Stimulated activated CD8-positive, alpha-beta memory T cell treated with anti-CD3 and anti-CD28 coated beads, Interleukin-15, amount 100 ng/mL, for 48 hours (primary cell): ENCODE data around the gene GOLGA8M.
"Not testable (repeated sequence)": the region's sequence is repeated elsewhere in the genome, so short reads cannot be mapped to it uniquely, and the experiment has no call there.

Experiments
- DNase-seq, 2 donors: peaks; one replicate each; pipeline ENCODE4 v3.0.0-alpha.2; 2020; ENCODE audit warnings: low read depth in 2 of 2

The GOLGA8M gene

DNA sequence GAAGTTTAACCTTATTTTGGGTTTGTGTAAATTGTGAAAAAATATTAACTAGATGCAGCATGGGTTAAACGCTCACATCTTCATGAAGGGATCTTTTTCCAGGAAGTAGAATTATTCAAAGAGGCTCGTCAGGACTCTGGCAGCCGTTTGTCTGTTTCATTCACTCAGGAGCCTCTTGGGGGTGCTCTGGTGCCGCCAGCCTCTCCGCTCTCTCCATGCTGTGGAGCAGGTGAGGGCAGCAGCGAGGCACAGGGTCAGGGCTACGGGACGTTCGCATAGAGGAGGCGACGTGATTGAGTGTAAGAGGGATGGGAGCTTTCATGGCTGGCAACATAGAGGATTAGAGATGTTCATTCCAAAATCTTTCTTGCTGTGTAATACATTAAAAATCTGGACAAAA, 48.5 kb downstream of the GOLGA8M start:
- not testable (repeated sequence) for DNase-seq

DNA sequence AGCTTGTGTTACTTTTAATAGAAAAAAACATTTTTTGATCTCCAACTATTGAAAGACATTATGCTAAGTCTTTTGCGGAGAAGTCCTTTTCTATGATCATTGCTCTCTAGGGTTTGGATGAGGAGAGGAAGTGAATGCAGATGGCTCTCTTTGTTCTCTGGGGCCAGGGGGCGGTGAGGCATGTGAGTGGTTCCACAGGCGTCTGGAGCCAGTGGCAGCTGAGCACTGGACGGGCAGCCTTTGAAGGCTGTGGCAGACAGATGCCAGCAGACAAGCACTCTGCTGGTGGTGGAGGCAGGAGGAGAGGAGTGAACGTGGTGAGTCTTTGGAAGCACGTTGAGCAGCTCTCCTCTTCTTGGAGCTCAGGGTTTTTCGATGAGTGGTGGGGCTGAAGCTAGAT, 51.5 kb downstream of the GOLGA8M start:
- DNase-seq = not testable (repeated sequence)

DNA sequence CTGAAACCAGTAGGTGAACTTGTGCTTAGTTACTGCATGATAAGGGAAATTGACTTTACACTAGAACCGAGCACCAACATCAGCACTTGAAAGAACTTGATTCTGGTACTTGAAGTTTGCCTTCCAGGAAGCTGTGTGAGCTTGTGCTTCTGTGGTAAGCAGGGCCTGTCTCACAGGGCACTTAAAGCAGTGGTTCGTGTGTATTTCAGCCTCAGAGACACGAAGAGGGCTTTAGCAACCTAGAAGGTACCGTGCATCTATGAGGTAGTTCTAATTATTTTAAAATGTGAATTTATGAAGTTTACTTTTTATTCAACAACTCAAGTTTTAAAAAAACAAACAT, 56.2 kb downstream of the GOLGA8M start:
- DNase-seq = not testable (repeated sequence)

DNA sequence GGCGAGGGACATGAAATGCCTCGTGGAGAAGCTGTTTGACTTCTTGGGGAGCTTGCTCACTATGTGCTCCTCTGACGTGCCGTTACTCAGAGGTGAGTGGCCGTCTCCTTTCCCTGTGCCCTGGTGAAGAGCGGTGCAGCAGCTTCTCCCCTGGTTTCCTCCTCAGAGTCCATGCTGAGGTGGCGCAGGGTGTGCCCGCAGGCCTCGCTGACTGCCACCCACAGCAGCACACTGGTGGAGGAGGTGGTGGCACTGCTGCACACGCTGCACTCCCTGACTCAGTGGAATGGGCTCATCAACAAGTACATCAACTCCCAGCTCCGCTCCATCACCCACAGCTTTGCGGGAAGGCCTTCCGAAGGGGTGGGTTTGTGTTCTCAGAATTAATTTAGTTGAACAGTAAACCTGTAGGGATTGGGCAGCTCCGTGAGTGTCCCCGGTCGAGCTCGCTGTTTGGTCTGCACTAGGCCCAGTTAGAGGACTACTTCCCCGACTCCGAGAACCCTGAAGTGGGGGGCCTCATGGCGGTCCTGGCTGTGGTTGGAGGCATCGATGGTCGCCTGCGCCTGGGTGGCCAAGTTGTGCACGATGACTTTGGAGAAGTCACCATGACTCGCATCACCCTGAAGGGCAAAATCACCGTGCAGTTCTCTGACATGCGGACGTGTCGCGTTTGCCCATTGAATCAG, 56.7 kb downstream of the GOLGA8M start:
- not testable (repeated sequence) for DNase-seq

DNA sequence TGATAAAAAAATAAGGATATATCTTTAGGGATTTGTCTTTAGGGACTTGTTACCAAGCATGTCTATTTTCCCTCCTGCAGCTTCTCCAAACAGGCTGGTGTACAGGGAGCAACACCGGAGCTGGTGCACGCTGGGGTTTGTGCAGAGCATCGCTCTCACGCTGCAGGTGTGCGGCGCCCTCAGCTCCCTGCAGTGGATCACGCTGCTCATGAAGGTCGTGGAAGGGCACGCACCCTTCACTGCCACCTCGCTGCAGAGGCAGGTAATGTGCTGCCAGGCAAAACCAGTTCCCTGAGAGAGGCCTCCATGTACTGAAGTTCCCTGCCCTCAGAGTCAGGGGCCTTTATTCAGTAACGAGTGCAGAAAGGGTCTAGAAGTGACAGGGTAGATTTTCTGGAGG, 58.0 kb downstream of the GOLGA8M start:
- not testable (repeated sequence) for DNase-seq

DNA sequence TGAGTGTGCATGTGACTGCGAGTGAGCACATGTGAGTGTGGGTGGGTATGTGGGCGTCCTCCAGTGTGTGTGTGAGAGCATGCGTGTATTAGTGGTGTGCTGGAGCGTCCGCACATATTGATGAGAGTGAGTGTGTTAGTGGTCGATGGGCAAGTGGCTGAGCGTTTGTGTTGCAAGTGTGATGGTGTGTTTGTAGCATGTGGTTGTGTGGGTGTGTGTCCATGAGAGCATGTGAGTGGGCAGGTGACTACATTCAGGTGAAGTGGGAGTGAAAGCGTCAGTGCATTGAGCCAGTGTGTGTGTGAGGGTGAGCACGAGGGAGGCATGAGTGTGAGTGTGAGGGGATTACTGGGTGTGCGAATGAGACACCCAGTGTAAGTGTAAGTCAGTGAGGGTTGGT, 59.7 kb downstream of the GOLGA8M start:
- not testable (repeated sequence) for DNase-seq
